Lower leg skin (tissue), 4 donors: ENCODE data around the gene BCAS4. TPM values are rescaled to one million over a fixed set of nuclear protein-coding genes. Genes with fewer than 3 reads are reported as not detected.

ENCODE experiments used
- DNase-seq, 2 donors: peaks; one replicate each; pipeline ENCODE4 v3.0.0-alpha.2; 2019; ENCODE audit warnings: low spot score in 2 of 2
- H3K4me3 ChIP-seq: fragments of 200-600 bp; sonication (generic); 2 replicates; pipeline ENCODE4 v1.5.1; 2017; ENCODE audit warnings: mild to moderate bottlenecking, low read depth; ENCODE audit not compliant: poor library complexity, severe bottlenecking
- CTCF ChIP-seq, 3 donors: fragments of 450-650 bp; IDR thresholded peaks; one replicate each; pipeline ENCODE4 v1.5.1; 2016; ENCODE audit warnings: antibody characterized with exemption in 3 of 3, mild to moderate bottlenecking in 3 of 3, moderate library complexity in 2 of 3
- POLR2A ChIP-seq, 2 donors: fragments of 450-650 bp; IDR thresholded peaks; one replicate each; pipeline ENCODE4 v1.6.1; 2016 to 2017; ENCODE audit warnings: antibody characterized with exemption in 2 of 2, mild to moderate bottlenecking in 1 of 2, moderate library complexity in 1 of 2
- WGBS, 2 donors: methylation state at CpG; one replicate each; pipeline ENCODE4 v1.1.5; 2018; 5-methylcytosine and 5-hydroxymethylcytosine counted together
- intact Hi-C: fragments of 100-400 bp; cut with DNase I; formaldehyde crosslinking; loops from one replicate; pipeline ENCODE4 v1.15.0; 2023; ENCODE audit warnings: low total_unique reads
- total RNA-seq, 4 donors: library from RNA; depleted of rRNA; stranded (reverse); fragments of >200 nt; gene quantifications; one replicate each; pipeline ENCODE4 v1.1.0, GENCODE V29; 2016

The BCAS4 gene
- total RNA-seq, 4 donors from 2014 or later, result 1.3 to 7.7 (median 3.5) TPM

DNA sequence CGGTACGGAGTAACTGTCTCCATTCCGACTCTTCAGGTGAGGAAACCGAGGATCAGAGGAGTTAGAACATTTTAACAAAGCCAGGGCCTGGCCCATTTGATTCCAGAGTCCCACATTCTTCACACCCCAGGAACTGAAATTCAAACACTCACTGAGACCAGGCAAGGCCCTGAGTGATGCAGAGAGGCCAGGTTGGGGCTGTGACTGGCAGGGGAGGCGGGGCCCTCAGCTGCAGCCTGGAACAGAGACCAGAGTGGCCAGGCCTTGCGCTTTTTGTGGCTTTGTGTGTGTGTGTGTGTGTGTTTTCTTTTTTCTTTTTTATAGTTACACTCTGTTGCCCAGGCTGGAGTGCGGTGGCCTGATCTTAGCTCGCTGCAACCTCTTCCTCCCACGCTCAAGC lies 57.2 kb downstream of the BCAS4 start:
- TF ChIP-seq POLR2A (IDR thresholded peaks at IDR 0.05), result no peak
- TF ChIP-seq CTCF (IDR thresholded peaks at IDR 0.05), result no peak
- H3K4me3 ChIP-seq, result no peak overlapping the region
- intact Hi-C loops, result no loop called here
- WGBS, 2 donors, result 98% methylated on average over 9 of the region's 9 CpGs
- no peak for DNase-seq

DNA sequence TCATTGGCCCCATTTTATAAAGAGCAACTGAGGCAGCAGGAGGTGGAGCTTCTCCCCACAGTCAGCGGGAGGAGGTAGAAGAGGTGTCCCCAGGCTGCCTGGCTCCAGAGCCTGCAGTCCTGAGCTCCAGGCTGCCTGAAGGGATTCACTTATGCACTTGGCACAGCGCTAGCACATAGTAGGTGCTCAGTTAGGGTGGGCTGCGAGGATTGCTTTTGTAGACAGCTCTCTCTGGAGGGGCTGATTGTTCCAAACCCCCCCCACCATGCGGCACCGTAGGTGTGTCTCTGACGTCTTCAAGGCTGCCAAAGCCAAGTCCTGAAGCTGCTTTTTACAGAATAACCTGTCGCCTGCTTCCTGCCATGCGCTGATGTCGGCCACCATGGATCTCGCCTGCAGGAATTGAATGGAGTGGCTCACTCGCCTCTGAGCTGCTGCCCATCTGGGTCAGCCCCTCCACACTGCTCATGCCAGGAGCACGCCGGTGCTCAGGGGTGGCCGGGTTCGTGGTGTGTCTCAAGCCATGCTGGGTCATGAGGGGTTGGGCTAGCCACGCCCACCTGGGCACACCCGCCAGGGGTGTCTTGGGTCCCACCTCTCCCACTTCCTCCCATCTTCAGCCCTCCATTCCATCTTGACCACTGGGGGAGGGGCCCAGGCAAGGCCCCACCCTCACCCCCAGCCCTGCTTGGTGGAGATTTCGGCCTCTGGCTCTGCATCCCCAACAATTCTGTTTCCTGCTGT lies 59.8 kb downstream of the BCAS4 start:
- intact Hi-C loops, result no loop called here
- WGBS, 2 donors, result 61 to 68% methylated on average over 18 of the region's 18 CpGs
- TF ChIP-seq CTCF (IDR thresholded peaks at IDR 0.05), result no peak
- TF ChIP-seq POLR2A (IDR thresholded peaks at IDR 0.05), result no peak
- no peak overlapping the region for H3K4me3 ChIP-seq
- no peak for DNase-seq

DNA sequence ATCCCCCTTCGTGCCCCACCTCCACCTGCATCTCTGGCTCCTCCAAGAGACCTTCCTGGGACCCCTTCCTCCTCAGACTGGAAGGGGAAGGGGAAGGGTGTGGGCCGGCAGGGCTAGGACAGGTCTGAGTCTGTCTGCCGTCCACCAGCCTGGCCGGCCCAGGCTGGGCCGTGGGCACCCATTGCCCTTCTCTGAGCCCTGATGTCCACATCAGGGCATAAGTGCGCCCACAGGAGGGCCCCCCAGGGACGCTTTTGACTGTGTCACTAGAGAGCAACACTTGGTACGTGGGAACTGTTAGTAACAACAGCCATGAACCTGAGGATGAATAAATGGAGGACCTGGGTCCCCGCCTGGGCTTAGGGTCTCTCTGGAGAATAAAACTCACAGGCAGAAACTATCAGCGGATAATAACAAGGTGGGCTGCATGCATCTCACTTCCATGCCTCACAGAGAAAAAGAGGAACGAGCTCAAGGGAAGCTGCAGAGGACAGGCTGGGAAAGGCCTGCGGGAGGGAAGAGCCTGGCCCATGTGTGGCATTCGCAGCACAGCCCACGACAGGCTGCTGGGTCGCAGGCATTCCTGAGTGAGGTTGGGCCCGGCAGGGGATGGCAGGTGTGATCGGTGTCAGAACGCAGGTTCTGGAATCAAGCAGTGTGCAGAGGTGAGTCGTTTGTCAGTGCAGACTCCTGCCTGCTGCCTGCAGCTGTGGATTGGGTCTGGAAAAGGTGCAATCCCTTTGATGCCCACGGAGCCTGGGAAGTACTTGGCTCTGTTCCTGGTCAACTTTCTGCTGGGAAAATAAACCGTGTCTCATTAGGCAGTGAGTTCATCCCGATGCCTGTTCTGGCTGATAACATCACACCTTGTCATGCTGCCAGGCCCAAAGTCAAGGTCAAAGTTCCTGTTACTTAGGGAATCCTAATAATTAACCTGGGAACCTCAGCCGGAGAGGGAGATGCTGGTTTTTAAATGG lies 60.9 kb downstream of the BCAS4 start:
- WGBS, 2 donors, result 55 to 59% methylated on average over 22 to 23 of the region's 23 CpGs
- TF ChIP-seq POLR2A (IDR thresholded peaks at IDR 0.05) (no peak), CTCF (IDR thresholded peaks at IDR 0.05) (no peak)
- DNase-seq, result peak in 1 of 2 donors; percentile 19
- intact Hi-C loops, result no loop called here
- H3K4me3 ChIP-seq, result no peak overlapping the region

DNA sequence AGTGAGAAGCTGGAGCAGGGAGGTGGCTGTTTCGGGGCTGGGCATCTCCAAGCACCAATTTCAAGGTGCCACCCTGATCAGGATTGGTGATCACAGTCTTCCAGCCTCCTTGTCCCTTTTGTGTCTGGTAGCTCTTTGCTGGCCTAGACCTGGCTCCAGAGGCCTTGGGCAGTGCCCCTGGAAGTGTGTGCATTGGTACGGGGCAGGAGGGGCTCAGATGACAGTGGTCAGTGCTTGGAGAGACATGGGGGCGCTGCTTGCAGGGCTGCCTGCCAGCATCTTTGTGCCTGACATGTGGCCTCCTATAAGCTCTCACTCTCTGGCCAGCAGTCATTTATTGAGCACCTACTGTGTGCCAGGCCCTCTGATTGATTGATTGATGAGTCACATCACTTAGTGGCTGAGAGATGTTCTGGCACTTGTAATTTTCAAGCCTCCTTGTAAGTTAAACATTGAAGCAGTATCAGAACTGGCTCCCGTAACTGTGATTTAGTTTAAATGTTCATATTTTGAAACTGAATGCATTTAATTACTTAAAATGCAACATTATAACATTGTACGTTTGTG lies 61.7 kb downstream of the BCAS4 start:
- no peak overlapping the region for H3K4me3 ChIP-seq
- 69 to 73% methylated on average over 5 of the region's 5 CpGs for WGBS, 2 donors
- no peak for DNase-seq
- no peak for TF ChIP-seq CTCF (IDR thresholded peaks at IDR 0.05)
- no peak for TF ChIP-seq POLR2A (IDR thresholded peaks at IDR 0.05)
- intact Hi-C loops, result no loop called here

DNA sequence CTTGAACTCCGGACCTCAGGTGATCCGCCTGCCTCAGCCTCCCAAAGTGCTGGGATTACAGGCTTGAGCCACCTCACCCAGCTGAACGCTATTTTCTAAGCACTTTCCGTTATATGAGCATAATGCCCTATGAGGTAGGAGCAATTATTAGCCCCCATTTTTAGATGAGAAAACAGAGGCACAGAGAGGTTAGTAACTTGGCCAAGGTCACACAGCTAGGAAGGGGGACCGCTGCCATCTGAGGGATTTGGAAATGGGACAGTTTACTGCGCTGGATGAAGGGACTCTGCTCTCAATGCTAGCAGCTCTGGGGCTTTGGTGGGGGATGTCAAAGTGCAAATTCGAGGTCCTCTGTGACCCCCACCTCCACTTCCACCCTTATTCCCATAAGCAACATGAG lies 62.5 kb downstream of the BCAS4 start:
- no peak for TF ChIP-seq CTCF (IDR thresholded peaks at IDR 0.05)
- no peak for TF ChIP-seq POLR2A (IDR thresholded peaks at IDR 0.05)
- no peak overlapping the region for H3K4me3 ChIP-seq
- no peak for DNase-seq
- WGBS, 2 donors, result 93 to 96% methylated on average over 7 of the region's 7 CpGs
- intact Hi-C loops, result no loop called here
